HG03469 (cell line): ENCODE measurements around the gene GRID2.
"Not testable (repeated sequence)": the region's sequence is repeated elsewhere in the genome, so short reads cannot be mapped to it uniquely, and the experiment has no call there.

ENCODE experiments used
- ATAC-seq: cut with Tn5 transposase; IDR thresholded peaks from one replicate; pipeline ENCODE4 v1.9.1; 2021; ENCODE audit warnings: mild to moderate bottlenecking, moderate library complexity, moderate number of reproducible peaks; ENCODE audit not compliant: unreplicated experiment

Gene GRID2

DNA sequence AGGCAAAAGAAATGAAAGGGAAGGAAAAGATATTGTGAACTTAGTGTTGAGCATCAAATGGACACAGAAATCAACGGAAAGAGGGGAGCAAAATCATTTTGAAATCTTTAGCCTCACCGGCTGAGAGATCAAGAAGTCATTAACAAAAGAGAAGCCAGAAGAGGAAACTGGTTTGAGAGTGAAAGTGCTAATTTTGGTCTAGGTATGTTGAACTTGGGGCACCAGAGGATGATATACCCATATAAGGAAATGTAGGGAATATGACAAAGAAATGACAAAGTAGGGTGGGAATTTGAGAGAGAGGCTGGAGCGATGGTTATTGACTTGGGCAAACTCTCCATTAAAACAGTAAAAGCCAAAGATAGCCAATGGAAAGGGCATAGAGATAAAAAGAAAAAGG, 1341.4 kb downstream of the GRID2 start:
- ATAC-seq: no peak

GRCh38 chr4:93646233-93646930, 1342.6 kb downstream of the GRID2 start:
- ATAC-seq: peak; percentile 77

GRCh38 chr4:93648258-93648657, 1344.5 kb downstream of the GRID2 start:
- ATAC-seq: no peak

DNA sequence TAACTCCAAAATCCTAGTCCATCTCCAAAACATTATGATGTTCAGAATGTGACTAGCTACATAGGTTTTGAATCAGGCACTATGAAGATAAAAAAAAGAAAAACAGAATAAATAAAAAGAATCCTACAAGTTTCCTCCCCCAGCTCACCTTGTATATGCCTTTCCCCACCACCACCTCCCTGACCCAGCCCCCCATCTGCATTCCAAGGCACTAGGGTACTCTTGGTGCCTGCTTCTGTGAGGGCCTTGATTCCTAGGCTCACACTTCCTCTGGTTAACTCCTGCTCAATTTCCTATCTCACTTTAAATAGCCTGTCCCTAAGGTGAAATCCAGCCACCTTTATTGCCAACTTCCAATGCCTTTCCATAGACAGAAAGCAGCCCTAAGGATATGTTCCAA, 1346.1 kb downstream of the GRID2 start:
- no peak for ATAC-seq

DNA sequence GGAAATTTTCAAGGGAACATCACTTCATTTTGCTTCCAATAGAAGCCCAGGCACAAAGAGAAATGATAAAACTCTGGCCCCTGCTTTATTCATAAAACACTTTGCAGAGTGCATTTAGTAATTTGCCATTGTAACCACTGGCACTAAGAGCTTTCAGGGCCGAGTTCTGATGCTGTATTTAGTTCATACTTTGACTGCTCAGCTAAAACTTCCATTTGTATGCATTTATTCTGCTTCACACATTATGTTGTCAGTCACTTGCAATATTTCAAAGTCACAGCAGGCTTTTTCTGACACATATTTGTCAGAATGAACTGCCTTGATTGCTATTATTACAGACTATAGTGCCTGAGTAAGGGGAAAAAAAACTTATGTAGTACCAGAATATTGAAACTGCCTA, 1350.4 kb downstream of the GRID2 start:
- no peak for ATAC-seq

GRCh38 chr4:93657527-93657926, 1353.8 kb downstream of the GRID2 start:
- peak; percentile 46 for ATAC-seq

GRCh38 chr4:93658443-93658842, 1354.7 kb downstream of the GRID2 start:
- no peak for ATAC-seq

DNA sequence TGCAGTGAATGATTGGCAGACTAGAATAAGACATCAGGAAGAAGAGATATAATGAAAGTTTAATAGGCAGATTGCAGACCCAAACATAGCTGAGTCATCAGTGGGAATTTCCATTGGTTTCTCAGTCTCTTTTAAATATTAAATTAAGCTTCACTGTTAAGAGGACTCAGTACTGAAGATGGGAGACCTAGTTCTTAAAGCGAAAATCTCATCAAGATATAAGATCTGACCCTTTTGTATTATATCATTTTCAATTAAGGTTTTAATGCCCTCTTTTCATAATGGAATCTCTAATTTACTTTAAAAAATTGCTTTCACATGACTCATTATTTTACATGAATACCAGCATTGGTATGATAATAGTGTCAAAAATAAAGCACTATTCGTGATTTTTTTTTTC, 1355.9 kb downstream of the GRID2 start:
- ATAC-seq: no peak

DNA sequence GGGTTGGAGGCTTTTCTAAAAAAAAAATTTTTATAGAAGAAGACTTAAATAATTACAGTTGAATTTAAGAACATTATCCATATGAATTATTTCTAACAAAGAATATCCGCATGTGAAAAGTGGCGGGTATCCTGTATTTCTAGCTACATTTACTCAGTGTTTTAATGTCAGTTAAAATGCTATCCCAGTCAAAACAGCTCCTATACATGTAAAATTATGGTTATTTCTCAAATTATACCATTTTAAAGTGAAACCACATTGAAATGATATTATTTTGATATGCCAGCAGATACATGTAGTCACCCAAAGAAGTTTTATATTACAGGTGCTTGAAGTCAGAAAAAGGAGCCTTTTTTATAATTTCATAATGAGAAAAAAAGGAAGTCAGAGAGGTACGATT, 1356.3 kb downstream of the GRID2 start:
- ATAC-seq: no peak

GRCh38 chr4:93670434-93670833, 1366.7 kb downstream of the GRID2 start:
- no peak for ATAC-seq

DNA sequence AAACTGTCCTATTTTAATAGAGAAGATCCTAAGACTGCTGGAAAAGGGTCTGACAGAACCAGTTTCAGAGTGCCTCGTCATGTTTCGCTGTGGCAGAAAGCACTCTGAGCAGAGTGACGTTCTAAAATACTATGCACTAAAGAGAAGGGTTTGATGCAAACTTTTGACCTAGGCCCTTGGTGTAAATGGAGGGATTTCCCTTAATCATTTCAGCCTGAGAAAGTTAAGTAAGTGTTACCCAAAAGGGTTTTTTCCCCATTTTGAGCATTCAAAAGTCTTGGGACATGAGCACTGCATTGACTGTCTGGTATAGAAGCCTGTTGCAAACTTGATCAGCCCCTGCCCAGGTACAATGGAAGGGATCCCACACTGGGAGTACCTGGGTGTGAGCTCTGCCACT, 1367.3 kb downstream of the GRID2 start:
- ATAC-seq: no peak

GRCh38 chr4:93676937-93677336, 1373.2 kb downstream of the GRID2 start:
- ATAC-seq: not testable (repeated sequence)

- ATAC-seq: no peak
These were observed 1380.8 kb downstream of the GRID2 start for GRCh38 chr4:93684571-93684970.

DNA sequence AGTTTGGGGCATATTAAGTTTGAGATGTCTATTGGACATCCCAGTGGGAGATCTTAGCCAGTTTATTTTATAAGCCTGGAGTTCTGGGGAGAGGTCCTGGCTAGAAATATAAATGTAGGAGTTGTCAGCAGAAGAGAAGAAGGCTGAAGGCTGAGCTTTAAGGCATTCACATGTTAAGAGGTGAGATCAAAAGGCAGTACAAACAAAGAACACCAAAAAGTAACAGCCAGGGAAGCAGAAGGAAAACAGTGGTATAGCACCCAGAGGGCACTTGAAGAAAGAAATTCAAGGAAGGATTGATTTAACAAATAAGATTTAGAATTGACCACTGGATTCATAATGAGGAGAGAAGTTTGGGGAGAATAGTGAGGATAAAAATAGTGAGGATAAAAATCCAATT, 1383.5 kb downstream of the GRID2 start:
- no peak for ATAC-seq

GRCh38 chr4:93688978-93689377, 1385.2 kb downstream of the GRID2 start:
- ATAC-seq: no peak

DNA sequence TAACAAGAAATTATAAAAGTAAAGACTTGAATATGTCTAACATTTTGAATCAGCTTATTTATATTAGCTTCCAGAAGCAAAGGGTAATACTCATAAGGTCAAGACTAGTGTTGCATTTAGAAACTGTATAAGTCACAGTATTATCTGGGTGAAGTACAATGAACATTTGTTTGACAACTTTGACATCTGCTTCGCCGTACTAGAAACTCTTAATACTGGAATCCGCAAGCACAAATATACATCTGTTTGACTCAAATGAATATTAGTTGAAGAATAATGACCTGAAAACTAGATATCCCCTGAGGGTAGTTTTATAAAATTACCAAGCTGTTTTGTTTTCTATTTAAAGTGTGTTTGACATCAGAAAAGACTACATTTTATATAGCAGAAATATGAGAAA, 1389.4 kb downstream of the GRID2 start:
- no peak for ATAC-seq

- ATAC-seq: no peak
These were observed 1394.9 kb downstream of the GRID2 start for GRCh38 chr4:93698686-93699085.

GRCh38 chr4:93700571-93700970, 1396.8 kb downstream of the GRID2 start:
- no peak for ATAC-seq

- peak; percentile 75 for ATAC-seq
These were observed 1406.5 kb downstream of the GRID2 start for GRCh38 chr4:93710101-93710846.

GRCh38 chr4:93710847-93711430, 1407.2 kb downstream of the GRID2 start:
- no peak for ATAC-seq

DNA sequence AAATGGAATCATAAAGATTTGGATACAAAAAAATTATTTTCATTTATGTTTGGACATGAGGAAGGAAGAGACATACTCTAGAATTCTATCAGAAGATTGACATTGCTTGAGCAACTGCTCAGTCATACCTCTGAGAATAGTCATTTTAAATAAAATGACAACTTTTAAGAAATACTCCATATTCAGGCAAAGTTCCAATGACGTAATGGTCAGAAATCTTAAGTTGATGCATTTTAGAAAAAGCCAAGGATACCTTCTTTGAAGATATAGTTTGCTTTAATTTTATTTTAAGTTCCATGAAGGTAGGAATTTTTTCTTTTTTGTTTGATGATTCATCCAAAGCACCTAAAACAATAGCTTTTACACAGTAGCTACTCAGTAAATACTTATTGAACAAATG, 1414.5 kb downstream of the GRID2 start:
- ATAC-seq: no peak

- ATAC-seq: no peak
These were observed 1415.8 kb downstream of the GRID2 start for GRCh38 chr4:93719552-93719951.
